HEK293 (cell line): ENCODE measurements around the gene KRT33A.

ENCODE experiments used
- CTCF ChIA-PET: fragments of 350-600 bp; formaldehyde crosslinking; extraction: SDS; loops from one replicate; lab custom pipeline; 2021; ENCODE audit warnings: antibody characterized with exemption; lab: Yijun Ruan, JAX
- POLR2A ChIA-PET: fragments of 300-600 bp; formaldehyde crosslinking; extraction: SDS; loops from one replicate; lab custom pipeline; 2020; ENCODE audit warnings: antibody characterized with exemption, inconsistent platforms; lab: Yijun Ruan, JAX
- H3K27ac ChIP-seq: fragments of 200-500 bp; sonication (Bioruptor generic); 2 replicates; pipeline ENCODE4 v1.5.1; 2014; ENCODE audit warnings: low read depth, low read length, control low read depth, inconsistent platforms; ENCODE audit errors: extremely low read depth
- H3K36me3 ChIP-seq, 2 experiments: fragments of 200-500 bp in 1 of 2; sonication (Bioruptor generic) in 1 of 2; 1 replicate in 1 of 2; 2 replicates in 1 of 2; pipeline ENCODE4 v1.5.1; 2014 to 2017; ENCODE audit warnings: inconsistent platforms in 2 of 2, low read length in 2 of 2; ENCODE audit not compliant: control insufficient read depth in 2 of 2, insufficient read depth in 1 of 2
- H3K4me1 ChIP-seq: fragments of 200-500 bp; sonication (Bioruptor generic); 2 replicates; pipeline ENCODE4 v1.5.1; 2014; ENCODE audit warnings: mild to moderate bottlenecking, low read length, inconsistent platforms; ENCODE audit not compliant: control insufficient read depth, insufficient read depth
- H3K4me3 ChIP-seq: 2 replicates; pipeline ENCODE4 v1.5.1; 2011; ENCODE audit warnings: low read depth, mild to moderate bottlenecking, control low read depth, low read length, moderate library complexity
- H3K9me3 ChIP-seq: fragments of 200-500 bp; sonication (Bioruptor generic); 2 replicates; pipeline ENCODE4 v1.5.1; 2014; ENCODE audit warnings: low read depth, low read length, inconsistent platforms; ENCODE audit not compliant: control insufficient read depth, insufficient read depth
- HOXD13 ChIP-seq: sonication (generic); formaldehyde crosslinking; IDR thresholded peaks from 2 replicates; pipeline ENCODE4 v1.8.0; 2022; ENCODE audit warnings: missing genetic modification reagents, borderline replicate concordance
- MZF1 ChIP-seq: fragments of 450-650 bp; formaldehyde crosslinking; IDR thresholded peaks from 2 replicates; pipeline ENCODE4 v1.5.1; 2017; ENCODE audit warnings: missing biosample characterization, missing genetic modification characterization, borderline replicate concordance
- SALL2 ChIP-seq: fragments of 450-650 bp; formaldehyde crosslinking; IDR thresholded peaks from 2 replicates; pipeline ENCODE4 v1.5.0; 2017; ENCODE audit warnings: missing biosample characterization, mild to moderate bottlenecking, missing genetic modification characterization, borderline replicate concordance
- WT1 ChIP-seq: fragments of 450-650 bp; formaldehyde crosslinking; IDR thresholded peaks from 2 replicates; pipeline ENCODE4 v1.5.1; 2016; ENCODE audit warnings: missing biosample characterization, missing genetic modification characterization
- ZBTB1 ChIP-seq: fragments of 450-650 bp; formaldehyde crosslinking; IDR thresholded peaks from 2 replicates; pipeline ENCODE4 v1.5.1; 2016; ENCODE audit warnings: missing biosample characterization, missing genetic modification characterization
- ZNF10 ChIP-seq: fragments of 450-650 bp; formaldehyde crosslinking; IDR thresholded peaks from 2 replicates; pipeline ENCODE4 v1.5.1; 2017; ENCODE audit warnings: missing biosample characterization, missing genetic modification characterization
- ZNF114 ChIP-seq: fragments of 450-650 bp; formaldehyde crosslinking; IDR thresholded peaks from 2 replicates; pipeline ENCODE4 v1.5.0; 2017; ENCODE audit warnings: missing biosample characterization, missing genetic modification characterization
- ZNF211 ChIP-seq: fragments of 450-650 bp; formaldehyde crosslinking; IDR thresholded peaks from 2 replicates; pipeline ENCODE4 v1.5.1; 2016; ENCODE audit warnings: low read depth, missing biosample characterization, missing genetic modification characterization
- ZNF23 ChIP-seq: fragments of 450-650 bp; formaldehyde crosslinking; IDR thresholded peaks from 2 replicates; pipeline ENCODE4 v1.5.1; 2016; ENCODE audit warnings: missing biosample characterization, missing genetic modification characterization, borderline replicate concordance
- ZNF324 ChIP-seq: fragments of 450-650 bp; formaldehyde crosslinking; IDR thresholded peaks from 2 replicates; pipeline ENCODE4 v1.5.1; 2016; ENCODE audit warnings: missing biosample characterization, missing genetic modification characterization
- ZNF366 ChIP-seq: fragments of 450-650 bp; formaldehyde crosslinking; conservative IDR thresholded peaks from 2 replicates; pipeline ENCODE4 v1.5.1; 2016; ENCODE audit warnings: missing biosample characterization, missing genetic modification characterization
- ZNF404 ChIP-seq: fragments of 450-650 bp; formaldehyde crosslinking; IDR thresholded peaks from 2 replicates; pipeline ENCODE4 v1.5.1; 2017; ENCODE audit warnings: missing biosample characterization, missing genetic modification characterization
- ZNF548 ChIP-seq: fragments of 450-650 bp; formaldehyde crosslinking; IDR thresholded peaks from 2 replicates; pipeline ENCODE4 v1.5.1; 2016; ENCODE audit warnings: missing biosample characterization, missing genetic modification characterization
- ZNF670 ChIP-seq: fragments of 450-650 bp; formaldehyde crosslinking; IDR thresholded peaks from 2 replicates; pipeline ENCODE4 v1.5.1; 2016; ENCODE audit warnings: missing biosample characterization, missing genetic modification characterization, low read depth
- ZNF677 ChIP-seq: fragments of 450-650 bp; IDR thresholded peaks from 2 replicates; pipeline ENCODE4 v1.5.0; 2018; ENCODE audit warnings: missing biosample characterization, mild to moderate bottlenecking, missing genetic modification characterization, moderate library complexity
- ZNF776 ChIP-seq: fragments of 450-650 bp; formaldehyde crosslinking; IDR thresholded peaks from 2 replicates; pipeline ENCODE4 v1.5.0; 2017; ENCODE audit warnings: missing biosample characterization, missing genetic modification characterization, borderline replicate concordance
- ZNF837 ChIP-seq: fragments of 450-650 bp; formaldehyde crosslinking; IDR thresholded peaks from 2 replicates; pipeline ENCODE4 v1.5.1; 2016; ENCODE audit warnings: missing biosample characterization, missing genetic modification characterization
- ZNF843 ChIP-seq: fragments of 450-650 bp; formaldehyde crosslinking; IDR thresholded peaks from 2 replicates; pipeline ENCODE4 v1.5.1; 2016; ENCODE audit warnings: missing biosample characterization, missing genetic modification characterization
- TF ChIP-seq, protein P1 (sequence below): fragments of 450-650 bp; formaldehyde crosslinking; IDR thresholded peaks from 2 replicates; pipeline ENCODE4 v1.5.1; 2017; ENCODE audit warnings: missing biosample characterization, mild to moderate bottlenecking, missing genetic modification characterization, moderate library complexity
- TF ChIP-seq, protein P2 (sequence below): fragments of 450-650 bp; formaldehyde crosslinking; conservative IDR thresholded peaks from 2 replicates; pipeline ENCODE4 v1.5.1; 2016; ENCODE audit warnings: low read depth, missing biosample characterization, missing genetic modification characterization
- TF ChIP-seq, protein P3 (sequence below): fragments of 450-650 bp; formaldehyde crosslinking; IDR thresholded peaks from 2 replicates; pipeline ENCODE4 v1.5.1; 2016; ENCODE audit warnings: missing biosample characterization, missing genetic modification characterization, low read depth
- TF ChIP-seq, protein P4 (sequence below): fragments of 450-650 bp; formaldehyde crosslinking; IDR thresholded peaks from 2 replicates; pipeline ENCODE4 v1.5.1; 2016; ENCODE audit warnings: missing biosample characterization, missing genetic modification characterization

Gene KRT33A

DNA sequence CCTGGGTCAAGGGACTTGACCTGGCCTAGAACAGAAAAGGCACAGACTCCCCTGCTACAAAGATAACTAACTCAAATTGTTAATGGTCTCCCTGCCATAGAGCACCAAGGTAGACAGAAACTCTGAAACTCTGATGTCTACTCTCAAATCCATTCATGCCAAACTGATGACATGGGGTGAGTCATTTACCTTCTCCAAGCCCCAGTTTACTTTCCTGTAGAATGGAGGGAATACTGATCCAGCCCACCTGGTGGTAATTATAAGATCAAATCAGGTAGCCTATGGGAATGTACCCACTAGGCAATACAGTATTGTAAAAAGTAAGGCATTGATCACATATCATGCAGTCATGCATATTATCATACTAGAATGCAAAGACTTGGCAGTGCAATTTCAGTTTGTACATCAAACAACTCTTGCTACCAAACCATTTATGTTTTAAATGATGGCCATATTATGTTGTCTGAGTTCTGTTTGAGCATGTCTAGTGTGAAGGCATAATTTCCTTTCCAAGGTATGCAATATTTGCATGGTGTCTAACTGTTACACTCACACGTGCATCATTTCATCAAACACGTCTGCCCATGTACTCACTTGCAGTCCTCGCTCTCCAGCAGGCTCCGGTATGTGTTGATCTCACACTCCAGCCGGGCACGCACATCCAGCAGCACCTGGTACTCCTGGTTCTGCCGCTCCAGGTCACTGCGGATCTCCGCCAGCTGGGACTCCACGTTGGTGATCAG lies 43.8 kb upstream of the KRT33A start:
- no peak overlapping the region for H3K4me3 ChIP-seq
- CTCF ChIA-PET = no interaction called here
- POLR2A ChIA-PET = no interaction called here
- H3K36me3 ChIP-seq = no peaks in the 10 kb centered on the region
- H3K9me3 ChIP-seq = no peaks in the 10 kb centered on the region
- no peak overlapping the region for H3K27ac ChIP-seq
- peaks cover 6% of the 10 kb centered on the region; the same call in 1 of the 2 replicates for H3K4me1 ChIP-seq
- no peak for TF ChIP-seq ZNF843
- no peak for TF ChIP-seq ZNF548 (tag by site-specific recombination)
- no peak for TF ChIP-seq ZNF776 (tag by site-specific recombination)
- no peak for TF ChIP-seq ZNF23
- no peak for TF ChIP-seq ZNF837 (tag by site-specific recombination)
- TF ChIP-seq ZNF211 (tag by site-specific recombination) = no peak
- TF ChIP-seq MZF1 (tag by site-specific recombination) = no peak
- no peak for TF ChIP-seq WT1 (tag by site-specific recombination)
- no peak for TF ChIP-seq SALL2 (tag by site-specific recombination)
- TF ChIP-seq ZNF366 (tag by site-specific recombination) = no peak
- no peak for TF ChIP-seq ZBTB1
- no peak for TF ChIP-seq ZNF114 (tag by site-specific recombination)
- TF ChIP-seq, protein P1, sequence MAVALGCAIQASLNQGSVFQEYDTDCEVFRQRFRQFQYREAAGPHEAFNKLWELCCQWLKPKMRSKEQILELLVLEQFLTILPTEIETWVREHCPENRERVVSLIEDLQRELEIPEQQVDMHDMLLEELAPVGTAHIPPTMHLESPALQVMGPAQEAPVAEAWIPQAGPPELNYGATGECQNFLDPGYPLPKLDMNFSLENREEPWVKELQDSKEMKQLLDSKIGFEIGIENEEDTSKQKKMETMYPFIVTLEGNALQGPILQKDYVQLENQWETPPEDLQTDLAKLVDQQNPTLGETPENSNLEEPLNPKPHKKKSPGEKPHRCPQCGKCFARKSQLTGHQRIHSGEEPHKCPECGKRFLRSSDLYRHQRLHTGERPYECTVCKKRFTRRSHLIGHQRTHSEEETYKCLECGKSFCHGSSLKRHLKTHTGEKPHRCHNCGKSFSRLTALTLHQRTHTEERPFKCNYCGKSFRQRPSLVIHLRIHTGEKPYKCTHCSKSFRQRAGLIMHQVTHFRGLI (tag by site-specific recombination) = no peak

DNA sequence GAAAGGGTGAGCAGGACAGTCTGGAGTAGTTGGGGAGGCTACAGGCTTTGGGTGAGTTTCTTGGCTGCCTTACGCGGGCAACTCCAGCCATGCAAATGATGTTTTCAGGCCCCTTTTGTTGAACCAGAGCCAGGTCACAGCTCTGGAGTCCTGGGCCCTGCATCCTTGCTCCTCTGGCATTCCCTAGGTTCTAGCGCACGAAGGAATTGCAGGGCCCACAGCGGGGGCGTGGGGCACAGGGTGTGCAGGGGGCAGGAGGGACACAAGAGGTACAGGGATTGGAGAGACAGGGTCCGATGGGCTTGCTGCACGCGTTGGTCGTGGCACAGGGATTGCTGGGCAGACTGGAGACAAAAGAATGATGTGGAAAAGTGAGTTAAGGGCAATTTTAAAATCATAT lies 43.2 kb upstream of the KRT33A start:
- CTCF ChIA-PET = no interaction called here
- POLR2A ChIA-PET = no interaction called here
- no peak for TF ChIP-seq SALL2 (tag by site-specific recombination)
- no peak for TF ChIP-seq ZNF404 (tag by site-specific recombination)
- TF ChIP-seq, protein P2, sequence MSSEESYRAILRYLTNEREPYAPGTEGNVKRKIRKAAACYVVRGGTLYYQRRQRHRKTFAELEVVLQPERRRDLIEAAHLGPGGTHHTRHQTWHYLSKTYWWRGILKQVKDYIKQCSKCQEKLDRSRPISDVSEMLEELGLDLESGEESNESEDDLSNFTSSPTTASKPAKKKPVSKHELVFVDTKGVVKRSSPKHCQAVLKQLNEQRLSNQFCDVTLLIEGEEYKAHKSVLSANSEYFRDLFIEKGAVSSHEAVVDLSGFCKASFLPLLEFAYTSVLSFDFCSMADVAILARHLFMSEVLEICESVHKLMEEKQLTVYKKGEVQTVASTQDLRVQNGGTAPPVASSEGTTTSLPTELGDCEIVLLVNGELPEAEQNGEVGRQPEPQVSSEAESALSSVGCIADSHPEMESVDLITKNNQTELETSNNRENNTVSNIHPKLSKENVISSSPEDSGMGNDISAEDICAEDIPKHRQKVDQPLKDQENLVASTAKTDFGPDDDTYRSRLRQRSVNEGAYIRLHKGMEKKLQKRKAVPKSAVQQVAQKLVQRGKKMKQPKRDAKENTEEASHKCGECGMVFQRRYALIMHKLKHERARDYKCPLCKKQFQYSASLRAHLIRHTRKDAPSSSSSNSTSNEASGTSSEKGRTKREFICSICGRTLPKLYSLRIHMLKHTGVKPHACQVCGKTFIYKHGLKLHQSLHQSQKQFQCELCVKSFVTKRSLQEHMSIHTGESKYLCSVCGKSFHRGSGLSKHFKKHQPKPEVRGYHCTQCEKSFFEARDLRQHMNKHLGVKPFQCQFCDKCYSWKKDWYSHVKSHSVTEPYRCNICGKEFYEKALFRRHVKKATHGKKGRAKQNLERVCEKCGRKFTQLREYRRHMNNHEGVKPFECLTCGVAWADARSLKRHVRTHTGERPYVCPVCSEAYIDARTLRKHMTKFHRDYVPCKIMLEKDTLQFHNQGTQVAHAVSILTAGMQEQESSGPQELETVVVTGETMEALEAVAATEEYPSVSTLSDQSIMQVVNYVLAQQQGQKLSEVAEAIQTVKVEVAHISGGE = no peak
- TF ChIP-seq ZNF10 = no peak
- TF ChIP-seq ZNF670 (tag by site-specific recombination) = no peak
- TF ChIP-seq, protein P1 (tag by site-specific recombination) = no peak
- TF ChIP-seq, protein P3, sequence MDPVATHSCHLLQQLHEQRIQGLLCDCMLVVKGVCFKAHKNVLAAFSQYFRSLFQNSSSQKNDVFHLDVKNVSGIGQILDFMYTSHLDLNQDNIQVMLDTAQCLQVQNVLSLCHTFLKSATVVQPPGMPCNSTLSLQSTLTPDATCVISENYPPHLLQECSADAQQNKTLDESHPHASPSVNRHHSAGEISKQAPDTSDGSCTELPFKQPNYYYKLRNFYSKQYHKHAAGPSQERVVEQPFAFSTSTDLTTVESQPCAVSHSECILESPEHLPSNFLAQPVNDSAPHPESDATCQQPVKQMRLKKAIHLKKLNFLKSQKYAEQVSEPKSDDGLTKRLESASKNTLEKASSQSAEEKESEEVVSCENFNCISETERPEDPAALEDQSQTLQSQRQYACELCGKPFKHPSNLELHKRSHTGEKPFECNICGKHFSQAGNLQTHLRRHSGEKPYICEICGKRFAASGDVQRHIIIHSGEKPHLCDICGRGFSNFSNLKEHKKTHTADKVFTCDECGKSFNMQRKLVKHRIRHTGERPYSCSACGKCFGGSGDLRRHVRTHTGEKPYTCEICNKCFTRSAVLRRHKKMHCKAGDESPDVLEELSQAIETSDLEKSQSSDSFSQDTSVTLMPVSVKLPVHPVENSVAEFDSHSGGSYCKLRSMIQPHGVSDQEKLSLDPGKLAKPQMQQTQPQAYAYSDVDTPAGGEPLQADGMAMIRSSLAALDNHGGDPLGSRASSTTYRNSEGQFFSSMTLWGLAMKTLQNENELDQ (tag by site-specific recombination) = no peak
- no peak for TF ChIP-seq ZNF677 (tag by site-specific recombination)
- TF ChIP-seq HOXD13 = no peak
- no peak for TF ChIP-seq ZNF324 (tag by site-specific recombination)
- TF ChIP-seq, protein P4, sequence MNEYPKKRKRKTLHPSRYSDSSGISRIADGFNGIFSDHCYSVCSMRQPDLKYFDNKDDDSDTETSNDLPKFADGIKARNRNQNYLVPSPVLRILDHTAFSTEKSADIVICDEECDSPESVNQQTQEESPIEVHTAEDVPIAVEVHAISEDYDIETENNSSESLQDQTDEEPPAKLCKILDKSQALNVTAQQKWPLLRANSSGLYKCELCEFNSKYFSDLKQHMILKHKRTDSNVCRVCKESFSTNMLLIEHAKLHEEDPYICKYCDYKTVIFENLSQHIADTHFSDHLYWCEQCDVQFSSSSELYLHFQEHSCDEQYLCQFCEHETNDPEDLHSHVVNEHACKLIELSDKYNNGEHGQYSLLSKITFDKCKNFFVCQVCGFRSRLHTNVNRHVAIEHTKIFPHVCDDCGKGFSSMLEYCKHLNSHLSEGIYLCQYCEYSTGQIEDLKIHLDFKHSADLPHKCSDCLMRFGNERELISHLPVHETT (tag by site-specific recombination) = no peak

More for the DNA sequence above, 43.2 kb upstream of the KRT33A start:
- Histone ChIP-seq H3K9me3 (no peaks in the 10 kb centered on the region), H3K27ac (no peak overlapping the region), H3K36me3 (no peaks in the 10 kb centered on the region), H3K4me3 (no peak overlapping the region), H3K4me1 (peaks cover 2% of the 10 kb centered on the region; the same call in 1 of the 2 replicates)
